B cell (primary cell): ENCODE data around the gene ZNF606. TPM values are rescaled to one million over a fixed set of nuclear protein-coding genes. Genes with fewer than 3 reads are reported as not detected.

Experiments
- ATAC-seq: fragments of 200-7000 bp; cut with Tn5 transposase; one replicate; pipeline ENCODE4 v1.10.0; 2021; ENCODE audit warnings: low read depth, mild to moderate bottlenecking, moderate number of reproducible peaks, moderate library complexity
- CTCF ChIA-PET: fragments of 350-600 bp; sonication (Branson Sonifier 250); formaldehyde crosslinking; loops from one replicate; lab custom pipeline; 2021; ENCODE audit warnings: antibody characterized with exemption, inconsistent platforms; lab: Charles Lee
- POLR2A ChIA-PET: fragments of 350-600 bp; sonication (Branson Sonifier 250); formaldehyde crosslinking; loops from one replicate; lab custom pipeline; 2021; ENCODE audit warnings: antibody characterized with exemption; lab: Charles Lee
- DNase-seq: peaks from one replicate; pipeline ENCODE4 v3.0.0; 2013
- H2AFZ ChIP-seq: 2 replicates; pipeline ENCODE4 v1.6.1; 2012; ENCODE audit warnings: mild to moderate bottlenecking, low read depth, low read length; ENCODE audit not compliant: insufficient read depth, poor library complexity, severe bottlenecking
- H3K27ac ChIP-seq, 2 donors: 1 replicate in 1 of 2; 2 replicates in 1 of 2; pipeline ENCODE4 v1.5.1; 2012 to 2013; ENCODE audit warnings: low read length in 2 of 2, mild to moderate bottlenecking in 2 of 2, moderate library complexity in 1 of 2
- H3K27me3 ChIP-seq, 4 experiments: fragments of 200-600 bp in 1 of 4; sonication (generic) in 1 of 4; replicated peaks in 1 of 4; 1 replicate in 2 of 4; 2 replicates in 2 of 4; pipeline versions ENCODE4 v1.6.1 to v1.7.0; 2013 to 2016; ENCODE audit warnings: low read length in 3 of 4, mild to moderate bottlenecking in 2 of 4, mixed read lengths in 1 of 4, moderate library complexity in 1 of 4; ENCODE audit not compliant: insufficient read depth in 4 of 4, control insufficient read depth in 3 of 4; ENCODE audit errors: control extremely low read depth in 1 of 4
- H3K36me3 ChIP-seq, 2 experiments: replicated peaks in 1 of 2; 1 replicate in 1 of 2; 2 replicates in 1 of 2; pipeline versions ENCODE4 v1.6.1 to v1.7.1; 2013; ENCODE audit warnings: low read length in 1 of 2; ENCODE audit not compliant: insufficient read depth in 2 of 2, control insufficient read depth in 1 of 2; ENCODE audit errors: control extremely low read depth in 1 of 2, extremely low read depth in 1 of 2
- H3K4me1 ChIP-seq, 2 donors: fragments of 200-600 bp in 1 of 2; sonication (generic) in 1 of 2; 1 replicate in 1 of 2; 2 replicates in 1 of 2; pipeline versions ENCODE4 v1.5.1 to v1.6.1; 2013 to 2017; ENCODE audit warnings: low read length in 2 of 2; ENCODE audit not compliant: control insufficient read depth in 2 of 2, insufficient read depth in 2 of 2
- H3K4me2 ChIP-seq: replicated peaks from 2 replicates; pipeline ENCODE3; 2012; ENCODE audit warnings: mild to moderate bottlenecking, low read depth, low read length; ENCODE audit not compliant: poor library complexity, severe bottlenecking
- H3K4me3 ChIP-seq, 5 experiments: fragments of 200-600 bp in 1 of 5; sonication (generic) in 1 of 5; 1 replicate in 3 of 5; 2 replicates in 2 of 5; pipeline versions ENCODE4 v1.5.1 to v1.7.0; 2011 to 2016; ENCODE audit warnings: low read length in 4 of 5, mild to moderate bottlenecking in 4 of 5, low read depth in 2 of 5, control low read depth in 1 of 5, moderate library complexity in 1 of 5; ENCODE audit not compliant: insufficient read depth in 1 of 5; ENCODE audit errors: control extremely low read depth in 1 of 5, extremely low read depth in 1 of 5
- H3K79me2 ChIP-seq: fragments of 200-600 bp; sonication (generic); one replicate; pipeline ENCODE4 v1.6.0; 2016; ENCODE audit warnings: low read length; ENCODE audit not compliant: control insufficient read depth, insufficient read depth
- H3K9ac ChIP-seq: fragments of 200-600 bp; sonication (generic); 2 replicates; pipeline ENCODE4 v1.6.1; 2017; ENCODE audit warnings: mild to moderate bottlenecking, low read length, moderate library complexity
- H3K9me3 ChIP-seq, 3 donors: one replicate each; pipeline versions ENCODE4 v1.6.1 to v1.7.1; 2013; ENCODE audit warnings: low read length in 2 of 3; ENCODE audit not compliant: control insufficient read depth in 2 of 3, insufficient read depth in 1 of 3; ENCODE audit errors: control extremely low read depth in 1 of 3
- H4K20me1 ChIP-seq: 2 replicates; pipeline ENCODE4 v1.6.0; 2012; ENCODE audit warnings: mild to moderate bottlenecking, low read length; ENCODE audit not compliant: insufficient read depth, control insufficient read depth, poor library complexity, severe bottlenecking
- H3K27ac Mint-ChIP-seq: one replicate; pipeline ENCODE4 v1.8.0; 2021; ENCODE audit warnings: mixed read lengths
- H3K27me3 Mint-ChIP-seq: one replicate; pipeline ENCODE4 v1.8.0; 2021; ENCODE audit warnings: mixed read lengths
- H3K4me1 Mint-ChIP-seq: one replicate; pipeline ENCODE4 v1.8.0; 2021; ENCODE audit warnings: mixed read lengths
- H3K4me3 Mint-ChIP-seq: one replicate; pipeline ENCODE4 v1.8.0; 2021; ENCODE audit warnings: mixed read lengths
- H3K9me3 Mint-ChIP-seq: one replicate; pipeline ENCODE4 v1.8.0; 2022; ENCODE audit warnings: mixed read lengths; ENCODE audit not compliant: insufficient read depth
- EZH2 ChIP-seq: IDR thresholded peaks from 2 replicates; pipeline ENCODE4 v1.6.1; 2012; ENCODE audit warnings: borderline replicate concordance, low read depth, mild to moderate bottlenecking, moderate library complexity, low read length; ENCODE audit not compliant: insufficient read depth, poor library complexity, severe bottlenecking
- WGBS: methylation state at CpG from one replicate; pipeline ENCODE4 v1.1.5; 2013; ENCODE audit warnings: missing lambda C conversion rate; ENCODE audit not compliant: insufficient coverage; 5-methylcytosine and 5-hydroxymethylcytosine counted together
- intact Hi-C: fragments of 100-400 bp; cut with micrococcal nuclease; formaldehyde crosslinking; loops from one replicate; pipeline ENCODE4 v1.10.0; 2022
- polyA plus RNA-seq: library from polyadenylated mRNA; depleted of rRNA; stranded (reverse); fragments of >200 nt; gene quantifications from 2 replicates; pipeline ENCODE4 v1.2.3, GENCODE V29; 2012
- total RNA-seq, 2 donors: library from RNA; stranded (reverse); fragments of 120-200 nt in 1 of 2; gene quantifications; 1 replicate in 1 of 2; 2 replicates in 1 of 2; pipeline versions ENCODE4 v1.2.3 to v1.2.4, GENCODE V29; 2013 to 2022
- TF ChIP-seq, protein P1 (sequence below): fragments of 200-600 bp; IDR thresholded peaks from one replicate; pipeline ENCODE4 v1.8.0; 2022; ENCODE audit warnings: antibody characterized with exemption, mild to moderate bottlenecking

ZNF606 gene
- total and polyA plus RNA-seq, 2 donors (not counting 1 experiment from before 2014, with no cell fraction given) = 11.5 to 48.4 TPM

DNA sequence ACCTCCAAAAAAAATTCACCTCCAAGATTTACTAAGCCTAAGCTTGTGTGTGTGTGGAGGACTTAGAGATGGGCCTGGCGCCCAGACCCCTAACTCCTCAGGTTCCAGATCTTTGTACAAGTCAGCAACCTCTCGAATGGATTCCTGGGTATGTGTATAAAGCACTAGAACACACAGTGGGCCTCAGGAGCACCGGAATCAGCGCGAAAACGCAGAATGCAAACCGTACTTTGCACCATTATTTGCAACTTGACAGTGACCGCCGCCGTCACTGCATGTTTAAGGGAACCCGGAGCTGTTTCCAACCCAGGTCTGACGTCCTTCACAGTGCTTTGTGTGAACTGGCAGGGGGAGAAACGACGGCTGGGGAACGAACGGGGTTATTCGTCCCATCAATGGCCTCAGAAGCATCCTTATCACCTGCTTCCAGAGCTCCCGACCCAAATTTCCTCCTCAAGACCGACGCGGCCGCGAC lies 688 bp downstream of the ZNF606 start:
- H3K9me3 Mint-ChIP-seq = peaks cover 5% of the 10 kb centered on the region
- no peaks in the 10 kb centered on the region for H3K27me3 ChIP-seq
- H3K27ac ChIP-seq = peak overlapping the region; percentile 81 to 91
- H3K4me1 Mint-ChIP-seq = peaks cover 35% of the 10 kb centered on the region
- H3K4me3 ChIP-seq = peak overlapping the region; percentile 65 to 98 (median 94)
- no peaks in the 10 kb centered on the region for H4K20me1 ChIP-seq
- H3K79me2 ChIP-seq = peaks cover 41% of the 10 kb centered on the region
- H3K4me2 ChIP-seq = peak overlapping the region; percentile 93
- peak overlapping the region; percentile 91 for H3K4me3 Mint-ChIP-seq
- CTCF ChIA-PET = interaction anchor here (1.4 to 2.2 kb wide), 2 partner anchors 20 to 518 kb away, joined by 4 to 7 read pairs; partner anchors contain the start of gene ZBTB45
- H3K9me3 ChIP-seq = peaks cover 3 to 44% (median 29%) of the 10 kb centered on the region in 3 donors
- ATAC-seq (no peak), DNase-seq (no peak)
- H3K36me3 ChIP-seq = peaks cover 13 to 42% of the 10 kb centered on the region in 2 experiments
- POLR2A ChIA-PET = interaction anchor here (0.6 to 1.7 kb wide), 8 partner anchors 57 to 518 kb away, joined by 3 to 7 read pairs (median 4); partner anchors contain the start of genes ZNF135, ZNF211, ZNF417 and ZNF497
- peak overlapping the region; percentile 99 for H2AFZ ChIP-seq
- H3K9ac ChIP-seq = peak overlapping the region; percentile 93
- intact Hi-C loops = loop anchor here (1.0 to 10.0 kb wide), 8 partner anchors 55 to 617 kb away; partner anchors contain the start of genes ZNF135, ZNF256, ZNF329 and ZNF417
- H3K27ac Mint-ChIP-seq = peak overlapping the region; percentile 88
- WGBS = 11% methylated on average over 22 of the region's 23 CpGs
- peaks cover 22 to 27% of the 10 kb centered on the region in 2 donors for H3K4me1 ChIP-seq
- no peaks in the 10 kb centered on the region for H3K27me3 Mint-ChIP-seq
- no peak for TF ChIP-seq EZH2
- TF ChIP-seq, protein P1, sequence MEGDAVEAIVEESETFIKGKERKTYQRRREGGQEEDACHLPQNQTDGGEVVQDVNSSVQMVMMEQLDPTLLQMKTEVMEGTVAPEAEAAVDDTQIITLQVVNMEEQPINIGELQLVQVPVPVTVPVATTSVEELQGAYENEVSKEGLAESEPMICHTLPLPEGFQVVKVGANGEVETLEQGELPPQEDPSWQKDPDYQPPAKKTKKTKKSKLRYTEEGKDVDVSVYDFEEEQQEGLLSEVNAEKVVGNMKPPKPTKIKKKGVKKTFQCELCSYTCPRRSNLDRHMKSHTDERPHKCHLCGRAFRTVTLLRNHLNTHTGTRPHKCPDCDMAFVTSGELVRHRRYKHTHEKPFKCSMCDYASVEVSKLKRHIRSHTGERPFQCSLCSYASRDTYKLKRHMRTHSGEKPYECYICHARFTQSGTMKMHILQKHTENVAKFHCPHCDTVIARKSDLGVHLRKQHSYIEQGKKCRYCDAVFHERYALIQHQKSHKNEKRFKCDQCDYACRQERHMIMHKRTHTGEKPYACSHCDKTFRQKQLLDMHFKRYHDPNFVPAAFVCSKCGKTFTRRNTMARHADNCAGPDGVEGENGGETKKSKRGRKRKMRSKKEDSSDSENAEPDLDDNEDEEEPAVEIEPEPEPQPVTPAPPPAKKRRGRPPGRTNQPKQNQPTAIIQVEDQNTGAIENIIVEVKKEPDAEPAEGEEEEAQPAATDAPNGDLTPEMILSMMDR = no peak

DNA sequence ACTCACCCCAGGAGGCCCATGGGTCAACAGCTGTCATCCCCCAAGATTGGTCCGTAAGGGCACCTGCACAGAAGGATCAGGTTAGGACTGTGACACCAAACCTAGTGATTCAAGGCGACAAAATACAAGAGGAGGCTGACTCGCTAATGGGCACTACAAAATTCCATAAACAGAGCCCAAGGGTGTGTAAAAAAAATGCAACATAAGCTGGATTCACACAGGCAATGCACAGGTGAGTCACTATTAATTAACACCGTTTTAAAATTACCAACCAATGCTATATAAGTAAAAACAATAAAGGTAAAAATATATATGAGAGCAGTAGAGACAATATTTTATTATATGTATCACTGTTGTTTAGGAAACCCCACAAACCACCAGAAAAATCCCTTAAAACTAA lies 1.9 kb downstream of the ZNF606 start:
- H3K27me3 ChIP-seq = no peaks in the 10 kb centered on the region
- intact Hi-C loops = loop anchor here (5.0 to 10.0 kb wide), 2 partner anchors 152 to 616 kb away; partner anchors contain the start of genes ZNF329 and ZNF548
- peaks cover 35% of the 10 kb centered on the region for H3K4me1 Mint-ChIP-seq
- DNase-seq = no peak
- no peak overlapping the region for H3K27ac ChIP-seq
- peak overlapping the region; percentile 91 for H3K4me3 Mint-ChIP-seq
- no peaks in the 10 kb centered on the region for H3K27me3 Mint-ChIP-seq
- peaks cover 6% of the 10 kb centered on the region for H3K9me3 Mint-ChIP-seq
- no peak overlapping the region for H2AFZ ChIP-seq
- TF ChIP-seq EZH2 = no peak
- TF ChIP-seq, protein P1 = no peak
- no peaks in the 10 kb centered on the region for H4K20me1 ChIP-seq
- ChIA-PET CTCF (interaction anchor here (0.6 kb wide), 1 partner anchor 9 kb away, joined by 3 read pairs; no protein-coding TSS in a partner anchor), POLR2A (interaction anchor here (0.6 to 0.7 kb wide), 2 partner anchors 157 to 273 kb away, joined by 3 read pairs; partner anchors contain the start of gene ZNF671)
- ATAC-seq = no peak
- H3K36me3 ChIP-seq = peaks cover 14 to 36% of the 10 kb centered on the region in 2 experiments
- no peak overlapping the region for H3K4me3 ChIP-seq
- H3K9me3 ChIP-seq = peaks cover 3 to 40% (median 21%) of the 10 kb centered on the region in 3 donors
- H3K27ac Mint-ChIP-seq = peak overlapping the region; percentile 20
- H3K9ac ChIP-seq = no peak overlapping the region
- H3K4me1 ChIP-seq = peaks cover 22 to 27% of the 10 kb centered on the region in 2 donors
- 100% methylated on average over 3 of the region's 4 CpGs for WGBS
- H3K79me2 ChIP-seq = peaks cover 41% of the 10 kb centered on the region
- H3K4me2 ChIP-seq = no peak overlapping the region
